Caco-2 (cell line): ENCODE results near the gene ZFAND5. TPM values are rescaled to one million over a fixed set of nuclear protein-coding genes. Genes with fewer than 3 reads are reported as not detected.

Experiments used
- BruUV-seq: library from RNA; stranded (reverse); fragments of 400-500 nt; replicated peaks from 2 replicates; lab custom pipeline; 2021; lab: Mats Ljungman, UMichigan
- CTCF ChIA-PET: fragments of 300-600 bp; sonication (Branson Sonifier 250); formaldehyde crosslinking; loops from one replicate; lab custom pipeline; 2022; ENCODE audit warnings: antibody characterized with exemption; lab: Charles Lee
- POLR2A ChIA-PET: fragments of 300-600 bp; sonication (Branson Sonifier 250); formaldehyde crosslinking; loops from one replicate; lab custom pipeline; 2022; ENCODE audit warnings: antibody characterized with exemption; lab: Charles Lee
- DNase-seq, 2 experiments: peaks; one replicate each; pipeline versions ENCODE4 v3.0.0 to v3.0.0-alpha.2; 2020 to 2022
- H3K27me3 ChIP-seq: replicated peaks from 2 replicates; pipeline ENCODE4 v1.6.0; 2011; ENCODE audit warnings: low read length; ENCODE audit not compliant: control insufficient read depth, insufficient read depth
- H3K36me3 ChIP-seq: 2 replicates; pipeline ENCODE4 v1.5.1; 2011; ENCODE audit warnings: low read length; ENCODE audit not compliant: control insufficient read depth, insufficient read depth
- H3K4me1 ChIP-seq: fragments of 250-450 bp; sonication (Bioruptor Pico); 2 replicates; pipeline ENCODE4 v1.5.1; 2020; ENCODE audit warnings: mild to moderate bottlenecking
- H3K4me3 ChIP-seq: 2 replicates; pipeline ENCODE4 v1.5.1; 2011; ENCODE audit warnings: low read depth, mild to moderate bottlenecking, control low read depth, low read length
- H3K9me3 ChIP-seq: fragments of 250-450 bp; sonication (Bioruptor Pico); 2 replicates; pipeline ENCODE4 v1.5.1; 2020; ENCODE audit warnings: mild to moderate bottlenecking, moderate library complexity
- H3K27ac Mint-ChIP-seq: one replicate; pipeline ENCODE4 v1.8.0; 2022; ENCODE audit warnings: mixed read lengths; ENCODE audit not compliant: unreplicated experiment
- H3K27me3 Mint-ChIP-seq: one replicate; pipeline ENCODE4 v1.8.0; 2022; ENCODE audit warnings: mixed read lengths; ENCODE audit not compliant: insufficient read depth, unreplicated experiment
- H3K36me3 Mint-ChIP-seq: one replicate; pipeline ENCODE4 v1.8.0; 2022; ENCODE audit warnings: mild to moderate bottlenecking, mixed read lengths; ENCODE audit not compliant: insufficient read depth, unreplicated experiment
- H3K4me1 Mint-ChIP-seq: one replicate; pipeline ENCODE4 v1.8.0; 2022; ENCODE audit warnings: low read depth, mixed read lengths; ENCODE audit not compliant: unreplicated experiment
- H3K4me3 Mint-ChIP-seq: one replicate; pipeline ENCODE4 v1.8.0; 2022; ENCODE audit warnings: mild to moderate bottlenecking, moderate library complexity, mixed read lengths; ENCODE audit not compliant: unreplicated experiment
- H3K9me3 Mint-ChIP-seq: one replicate; pipeline ENCODE4 v1.8.0; 2022; ENCODE audit warnings: mixed read lengths; ENCODE audit not compliant: unreplicated experiment
- intact Hi-C: fragments of 100-400 bp; cut with micrococcal nuclease; formaldehyde crosslinking; loops from one replicate; pipeline ENCODE4 v1.10.0; 2022; ENCODE audit not compliant: unreplicated experiment
- total RNA-seq: library from RNA; stranded (reverse); gene quantifications from 2 replicates; pipeline ENCODE4 v1.2.3, GENCODE V29; 2022
- TF ChIP-seq, protein P1 (sequence below), 2 experiments: fragments of 200-600 bp in 1 of 2; IDR thresholded peaks; 1 replicate in 1 of 2; 2 replicates in 1 of 2; pipeline versions ENCODE4 v1.5.1 to v1.8.0; 2011 to 2022; ENCODE audit warnings: antibody characterized with exemption in 1 of 2, control low read depth in 1 of 2, inconsistent platforms in 1 of 2, low read depth in 1 of 2, low read length in 1 of 2, mild to moderate bottlenecking in 1 of 2, moderate library complexity in 1 of 2; ENCODE audit not compliant: insufficient read depth in 1 of 2, severe bottlenecking in 1 of 2, unreplicated experiment in 1 of 2

The ZFAND5 gene
- total RNA-seq, 1 experiment from 2014 or later, result 34.4 TPM

DNA sequence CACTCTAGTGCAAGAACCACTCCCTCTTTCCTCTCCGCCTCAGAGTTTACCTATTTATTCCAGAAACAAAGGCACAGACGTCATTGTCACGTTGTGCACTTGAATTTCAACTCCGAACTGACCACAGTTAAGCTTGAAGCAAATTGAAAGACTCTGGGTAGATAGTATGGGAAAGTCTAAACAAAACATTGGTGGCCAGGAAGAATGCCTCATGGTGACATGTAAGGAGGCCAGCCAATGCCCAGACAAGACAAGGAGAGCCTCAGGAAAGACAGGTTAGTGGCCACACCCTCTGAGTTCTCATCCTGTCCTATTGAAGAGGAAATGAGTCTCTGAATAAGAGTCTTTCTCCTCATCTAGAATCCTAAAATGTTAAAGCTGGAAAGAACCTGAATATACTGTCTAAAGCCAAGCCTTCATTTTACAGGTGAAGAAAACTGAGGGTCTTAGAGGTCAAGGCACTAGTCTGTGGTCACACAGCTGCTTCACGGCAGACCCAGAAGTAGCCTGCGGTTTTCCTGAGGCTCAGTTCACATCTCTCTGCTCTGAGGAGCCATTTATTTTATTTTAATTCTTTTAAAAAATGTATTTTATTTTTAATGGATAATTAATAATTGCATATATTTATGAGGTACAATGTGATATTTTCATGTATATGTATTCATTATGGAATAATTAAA is 30.2 kb downstream of the ZFAND5 start:
- POLR2A ChIA-PET, result no interaction called here
- BruUV-seq, result no TSS peak
- no peaks in the 10 kb centered on the region for H3K9me3 ChIP-seq
- H3K4me1 Mint-ChIP-seq, result no peaks in the 10 kb centered on the region
- no peak overlapping the region for H3K27ac Mint-ChIP-seq
- no peaks in the 10 kb centered on the region for H3K36me3 ChIP-seq
- no peaks in the 10 kb centered on the region for H3K9me3 Mint-ChIP-seq
- no peak overlapping the region for H3K4me3 ChIP-seq
- DNase-seq, result no peak
- intact Hi-C loops, result no loop called here
- H3K4me1 ChIP-seq, result no peaks in the 10 kb centered on the region
- no peaks in the 10 kb centered on the region for H3K27me3 Mint-ChIP-seq
- no peaks in the 10 kb centered on the region for H3K27me3 ChIP-seq
- H3K4me3 Mint-ChIP-seq, result no peak overlapping the region
- TF ChIP-seq, protein P1, sequence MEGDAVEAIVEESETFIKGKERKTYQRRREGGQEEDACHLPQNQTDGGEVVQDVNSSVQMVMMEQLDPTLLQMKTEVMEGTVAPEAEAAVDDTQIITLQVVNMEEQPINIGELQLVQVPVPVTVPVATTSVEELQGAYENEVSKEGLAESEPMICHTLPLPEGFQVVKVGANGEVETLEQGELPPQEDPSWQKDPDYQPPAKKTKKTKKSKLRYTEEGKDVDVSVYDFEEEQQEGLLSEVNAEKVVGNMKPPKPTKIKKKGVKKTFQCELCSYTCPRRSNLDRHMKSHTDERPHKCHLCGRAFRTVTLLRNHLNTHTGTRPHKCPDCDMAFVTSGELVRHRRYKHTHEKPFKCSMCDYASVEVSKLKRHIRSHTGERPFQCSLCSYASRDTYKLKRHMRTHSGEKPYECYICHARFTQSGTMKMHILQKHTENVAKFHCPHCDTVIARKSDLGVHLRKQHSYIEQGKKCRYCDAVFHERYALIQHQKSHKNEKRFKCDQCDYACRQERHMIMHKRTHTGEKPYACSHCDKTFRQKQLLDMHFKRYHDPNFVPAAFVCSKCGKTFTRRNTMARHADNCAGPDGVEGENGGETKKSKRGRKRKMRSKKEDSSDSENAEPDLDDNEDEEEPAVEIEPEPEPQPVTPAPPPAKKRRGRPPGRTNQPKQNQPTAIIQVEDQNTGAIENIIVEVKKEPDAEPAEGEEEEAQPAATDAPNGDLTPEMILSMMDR (IDR thresholded peaks at IDR 0.05; ENCODE audit: insufficient read depth in 1 of 2, low read depth in 1 of 2, low read length in 1 of 2, severe bottlenecking in 1 of 2, unreplicated experiment in 1 of 2), result no peak
- CTCF ChIA-PET, result no interaction called here
- no peaks in the 10 kb centered on the region for H3K36me3 Mint-ChIP-seq

DNA sequence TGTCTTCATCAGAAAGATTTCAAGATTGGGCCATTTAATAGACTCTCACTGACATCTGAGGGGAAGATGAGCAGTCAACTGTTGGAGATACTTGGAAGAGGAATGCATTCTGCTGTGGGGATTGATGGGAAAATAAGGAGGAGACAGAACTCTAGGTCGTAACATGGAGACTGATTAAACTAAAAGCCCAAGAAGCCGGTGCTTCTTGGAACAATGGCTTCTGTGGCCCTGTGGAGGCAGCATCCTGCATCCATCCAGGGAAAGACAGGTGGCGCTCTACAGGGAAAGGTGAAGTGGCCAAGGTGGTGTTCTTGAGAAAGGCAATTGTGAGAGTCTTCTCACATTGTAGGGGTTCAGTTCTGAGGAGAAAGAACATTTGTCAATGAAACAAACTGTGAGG is 31.3 kb downstream of the ZFAND5 start:
- CTCF ChIA-PET, result no interaction called here
- intact Hi-C loops, result no loop called here
- TF ChIP-seq, protein P1 (IDR thresholded peaks at IDR 0.05; ENCODE audit: insufficient read depth in 1 of 2, low read depth in 1 of 2, low read length in 1 of 2, severe bottlenecking in 1 of 2, unreplicated experiment in 1 of 2), result no peak

DNA sequence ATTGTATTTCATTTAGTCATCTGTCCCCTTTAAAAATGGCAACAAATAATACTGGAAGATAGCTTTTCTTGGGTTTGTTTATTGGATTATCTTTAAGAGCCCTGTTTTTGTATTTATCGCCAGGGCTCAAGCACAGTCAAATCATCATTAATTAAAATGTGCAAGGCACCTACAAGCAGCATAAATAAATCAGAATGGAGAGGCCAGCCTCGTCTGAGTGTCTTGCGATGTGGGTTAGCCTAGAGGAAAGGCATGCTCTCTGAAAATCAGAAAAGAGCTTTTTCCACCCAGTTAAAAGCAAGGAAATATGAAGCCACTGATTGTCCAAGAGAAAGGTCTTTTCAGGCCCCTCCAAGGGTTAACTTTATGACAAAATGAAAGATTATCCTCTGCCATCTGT is 31.8 kb downstream of the ZFAND5 start:
- Histone ChIP-seq H3K27me3 (no peaks in the 10 kb centered on the region), H3K4me3 (no peak overlapping the region), H3K9me3 (no peaks in the 10 kb centered on the region), H3K36me3 (no peaks in the 10 kb centered on the region), H3K4me1 (no peaks in the 10 kb centered on the region)
- no peaks in the 10 kb centered on the region for H3K27me3 Mint-ChIP-seq
- intact Hi-C loops, result no loop called here
- H3K4me3 Mint-ChIP-seq, result no peak overlapping the region
- H3K4me1 Mint-ChIP-seq, result no peaks in the 10 kb centered on the region
- BruUV-seq, result no TSS peak
- H3K27ac Mint-ChIP-seq, result no peak overlapping the region
- no peak for DNase-seq
- POLR2A ChIA-PET, result no interaction called here
- TF ChIP-seq, protein P1 (IDR thresholded peaks at IDR 0.05; ENCODE audit: insufficient read depth in 1 of 2, low read depth in 1 of 2, low read length in 1 of 2, severe bottlenecking in 1 of 2, unreplicated experiment in 1 of 2), result no peak
- H3K9me3 Mint-ChIP-seq, result no peaks in the 10 kb centered on the region
- no peaks in the 10 kb centered on the region for H3K36me3 Mint-ChIP-seq
- CTCF ChIA-PET, result no interaction called here

More for the DNA sequence above, 31.3 kb downstream of the ZFAND5 start:
- no peaks in the 10 kb centered on the region for H3K36me3 Mint-ChIP-seq
- H3K9me3 Mint-ChIP-seq, result no peaks in the 10 kb centered on the region
- H3K27me3 ChIP-seq, result no peaks in the 10 kb centered on the region
- H3K4me1 Mint-ChIP-seq, result no peaks in the 10 kb centered on the region
- no peaks in the 10 kb centered on the region for H3K9me3 ChIP-seq
- POLR2A ChIA-PET, result no interaction called here
- H3K4me3 ChIP-seq, result no peak overlapping the region
- H3K27me3 Mint-ChIP-seq, result no peaks in the 10 kb centered on the region
- no peak overlapping the region for H3K27ac Mint-ChIP-seq
- no peaks in the 10 kb centered on the region for H3K4me1 ChIP-seq
- H3K36me3 ChIP-seq, result no peaks in the 10 kb centered on the region
- H3K4me3 Mint-ChIP-seq, result no peak overlapping the region
- no peak for DNase-seq
- BruUV-seq, result no TSS peak
